Central memory CD8-positive, alpha-beta T cell (primary cell): ENCODE data around the gene TRIM40.

Experiments
- ATAC-seq: fragments of 150-1000 bp; cut with Tn5 transposase; replicated peaks from 2 replicates; pipeline ENCODE4 v1.10.0; 2022; ENCODE audit warnings: mild to moderate bottlenecking, moderate FRiP score, moderate number of reproducible peaks; ENCODE audit not compliant: poor library complexity, severe bottlenecking; ENCODE audit errors: extremely low read depth
- DNase-seq, 2 donors: peaks; one replicate each; pipeline ENCODE4 v3.0.0; 2021; ENCODE audit warnings: low spot score in 2 of 2
- H3K27ac Mint-ChIP-seq: one replicate; pipeline ENCODE4 v1.8.0; 2022; ENCODE audit warnings: low read depth, mild to moderate bottlenecking, moderate library complexity, mixed read lengths
- H3K27me3 Mint-ChIP-seq: one replicate; pipeline ENCODE4 v1.8.0; 2022; ENCODE audit warnings: mixed read lengths
- H3K36me3 Mint-ChIP-seq: one replicate; pipeline ENCODE4 v1.8.0; 2022; ENCODE audit warnings: mild to moderate bottlenecking, moderate library complexity, mixed read lengths; ENCODE audit not compliant: insufficient read depth
- H3K4me1 Mint-ChIP-seq: one replicate; pipeline ENCODE4 v1.8.0; 2022; ENCODE audit warnings: mixed read lengths
- H3K4me3 Mint-ChIP-seq: one replicate; pipeline ENCODE4 v1.8.0; 2022; ENCODE audit warnings: mild to moderate bottlenecking, moderate library complexity, mixed read lengths
- H3K9me3 Mint-ChIP-seq: one replicate; pipeline ENCODE4 v1.8.0; 2022; ENCODE audit warnings: mixed read lengths

The TRIM40 gene, protein sequence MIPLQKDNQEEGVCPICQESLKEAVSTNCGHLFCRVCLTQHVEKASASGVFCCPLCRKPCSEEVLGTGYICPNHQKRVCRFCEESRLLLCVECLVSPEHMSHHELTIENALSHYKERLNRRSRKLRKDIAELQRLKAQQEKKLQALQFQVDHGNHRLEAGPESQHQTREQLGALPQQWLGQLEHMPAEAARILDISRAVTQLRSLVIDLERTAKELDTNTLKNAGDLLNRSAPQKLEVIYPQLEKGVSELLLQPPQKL

DNA sequence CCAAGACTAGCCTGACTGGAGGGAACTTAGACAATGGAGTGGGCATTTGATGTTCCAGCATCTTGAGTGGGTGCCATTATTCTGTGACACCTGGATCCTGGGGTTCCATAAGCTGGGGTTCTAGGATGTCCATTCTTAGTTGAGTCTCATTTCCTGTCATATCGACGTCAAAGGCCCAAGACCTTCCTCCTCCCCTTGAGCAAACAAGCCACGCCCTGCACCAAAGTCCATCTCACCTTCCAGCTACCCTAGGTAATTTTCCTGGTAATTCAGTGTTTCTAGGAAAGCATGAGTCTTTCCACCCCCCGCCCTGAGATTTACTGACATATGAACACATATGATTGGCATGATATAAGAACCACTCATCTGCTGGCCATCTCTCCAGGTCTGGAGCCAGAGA, at the start of gene TRIM40:
TSS of gene TRIM40 (plus strand) at position 384 of the 400 bp plus-strand sequence. CDS start 897 bp downstream, outside the sequence.
- peaks cover 2% of the 10 kb centered on the region for H3K36me3 Mint-ChIP-seq
- peaks cover 51% of the 10 kb centered on the region for H3K27me3 Mint-ChIP-seq
- H3K4me3 Mint-ChIP-seq: no peak within 1 kb of the TSS
- no peaks in the 10 kb centered on the region for H3K9me3 Mint-ChIP-seq
- no peak for DNase-seq
- peaks cover 4% of the 10 kb centered on the region for H3K4me1 Mint-ChIP-seq
- H3K27ac Mint-ChIP-seq: no peak within 1 kb of the TSS
- no peak for ATAC-seq

DNA sequence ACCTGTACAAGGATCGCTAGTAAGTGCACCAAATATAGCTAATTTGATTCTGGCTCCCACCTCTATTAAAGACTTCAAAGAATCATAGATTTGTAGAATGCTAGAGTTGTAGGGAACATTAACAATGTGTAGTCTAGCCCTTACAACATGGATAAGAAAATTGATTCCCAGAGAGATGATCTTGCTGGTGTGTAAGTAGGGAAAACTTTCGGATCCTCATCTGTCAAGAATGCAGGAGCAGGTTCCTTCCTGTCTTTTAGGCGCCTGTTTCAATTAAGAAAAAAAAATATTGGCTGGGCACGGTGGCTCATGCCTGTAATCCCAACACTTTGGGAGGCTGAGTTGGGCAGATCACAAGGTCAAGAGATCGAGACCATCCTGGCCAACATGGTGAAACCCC, 48.1 kb upstream of the TRIM40 start:
- Mint-ChIP-seq H3K4me3 (no peak overlapping the region), H3K27ac (no peak overlapping the region), H3K4me1 (no peaks in the 10 kb centered on the region), H3K36me3 (no peaks in the 10 kb centered on the region), H3K27me3 (peaks cover 66% of the 10 kb centered on the region), H3K9me3 (no peaks in the 10 kb centered on the region)
- DNase-seq: no peak
- ATAC-seq: no peak

DNA sequence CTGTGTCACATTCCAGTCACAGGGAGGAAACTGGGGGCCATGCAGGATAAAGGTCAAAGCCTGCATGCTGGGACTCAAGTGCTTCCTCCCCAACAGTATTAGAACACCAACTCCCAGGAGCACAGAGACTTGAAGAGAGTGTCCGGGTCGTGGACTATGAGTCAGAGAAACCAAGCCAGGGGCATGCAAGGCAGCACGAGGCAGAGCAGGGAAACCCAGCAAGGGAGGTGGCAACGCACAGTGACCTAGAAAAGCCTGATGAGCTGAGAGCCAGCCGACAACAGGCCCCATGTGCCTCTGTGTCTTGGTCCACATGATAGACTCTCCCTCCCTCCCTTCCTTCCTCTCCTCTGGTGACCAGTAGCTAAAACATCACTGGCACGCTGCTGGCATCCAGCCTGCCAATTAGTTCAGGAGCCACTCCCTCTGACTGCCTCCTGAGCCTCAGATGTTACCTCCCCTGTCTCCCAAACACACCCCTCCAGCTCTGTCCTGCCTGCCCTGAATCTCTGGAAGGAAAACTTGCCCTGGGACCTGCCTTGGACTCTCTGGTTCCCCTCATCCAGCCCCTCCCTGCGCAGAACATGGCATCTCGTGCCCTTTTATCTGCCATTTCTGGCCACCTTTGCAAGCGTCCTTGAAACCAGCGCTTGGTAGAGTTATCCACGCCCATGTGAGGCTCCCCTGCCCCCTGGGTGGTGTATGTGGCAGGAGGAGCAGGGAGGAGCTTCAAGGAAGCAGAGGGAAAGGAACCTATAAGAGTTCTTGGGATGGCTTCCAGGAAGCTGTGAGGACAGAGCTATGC, 44.2 kb upstream of the TRIM40 start:
- H3K4me1 Mint-ChIP-seq: no peaks in the 10 kb centered on the region
- no peaks in the 10 kb centered on the region for H3K36me3 Mint-ChIP-seq
- no peak for ATAC-seq
- H3K27ac Mint-ChIP-seq: no peak overlapping the region
- no peaks in the 10 kb centered on the region for H3K9me3 Mint-ChIP-seq
- no peak for DNase-seq
- no peak overlapping the region for H3K4me3 Mint-ChIP-seq
- H3K27me3 Mint-ChIP-seq: peaks cover 93% of the 10 kb centered on the region

DNA sequence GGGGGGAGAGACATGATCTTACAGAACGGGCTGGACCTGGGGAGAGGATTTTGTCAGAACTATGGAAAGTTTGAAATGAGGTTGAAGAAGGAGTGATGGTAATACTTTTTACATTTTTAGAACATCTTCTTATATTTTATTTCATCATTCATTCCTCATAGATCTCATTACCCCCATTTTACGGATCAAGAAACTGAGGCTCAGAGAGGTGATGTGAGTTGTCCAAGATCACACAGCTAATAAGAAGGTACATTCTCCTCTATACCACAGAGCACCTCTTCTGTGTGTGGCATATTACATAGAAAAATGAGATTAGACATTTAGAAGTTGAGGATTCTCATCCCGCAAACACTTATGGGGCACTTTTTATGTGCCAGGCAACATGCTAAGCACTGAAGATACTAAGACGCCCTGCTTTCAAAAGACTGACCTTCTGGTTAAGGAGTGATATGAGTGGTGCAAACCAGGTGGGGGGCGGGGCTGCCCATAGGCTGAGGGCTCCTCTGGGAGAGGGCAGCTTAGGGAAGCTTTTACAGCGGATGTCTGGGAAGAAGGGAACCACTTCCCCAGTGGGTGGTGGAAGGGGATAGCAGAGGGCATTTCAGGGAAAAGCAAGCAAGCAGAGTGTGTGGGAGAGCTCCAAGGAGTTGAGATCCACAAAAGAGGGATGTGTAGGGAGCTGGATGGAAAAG, 42.9 kb upstream of the TRIM40 start:
- peaks cover 93% of the 10 kb centered on the region for H3K27me3 Mint-ChIP-seq
- ATAC-seq: no peak
- H3K36me3 Mint-ChIP-seq: no peaks in the 10 kb centered on the region
- no peaks in the 10 kb centered on the region for H3K9me3 Mint-ChIP-seq
- DNase-seq: no peak
- H3K27ac Mint-ChIP-seq: no peak overlapping the region
- no peak overlapping the region for H3K4me3 Mint-ChIP-seq
- H3K4me1 Mint-ChIP-seq: no peaks in the 10 kb centered on the region

DNA sequence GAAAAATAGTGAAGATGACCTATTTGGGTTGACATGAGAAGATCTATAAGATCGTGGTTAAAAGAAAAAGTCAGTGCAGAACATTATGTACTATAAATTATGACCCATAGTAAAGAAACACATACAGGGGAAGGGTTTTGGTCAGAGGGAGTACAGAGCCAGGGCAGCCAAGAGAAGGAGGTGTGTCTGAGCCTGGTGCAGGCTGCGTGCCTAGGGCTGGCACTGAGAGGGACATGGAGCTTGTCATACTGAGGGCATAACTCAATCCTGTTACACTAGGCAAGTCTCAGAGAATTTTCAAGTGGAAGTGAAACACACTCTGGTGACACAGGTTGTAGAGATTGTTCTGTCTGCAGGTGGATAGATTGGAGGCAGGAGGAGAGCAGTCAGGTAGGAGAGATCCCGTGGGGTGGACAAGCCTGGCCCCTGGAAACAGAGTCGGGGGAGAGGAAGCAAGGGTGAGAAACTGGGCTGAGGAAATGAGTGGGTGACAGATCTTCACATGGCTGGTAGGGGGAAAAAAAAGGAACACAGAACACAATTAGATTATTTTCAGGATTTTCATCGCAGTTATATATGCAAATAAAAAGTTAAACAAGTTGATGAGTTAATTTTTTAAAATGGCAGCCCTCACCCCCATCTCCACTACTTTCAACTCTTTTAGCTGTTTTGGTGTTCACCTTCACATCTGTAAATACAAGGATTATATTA, 41.8 kb upstream of the TRIM40 start:
- H3K27ac Mint-ChIP-seq: no peak overlapping the region
- H3K9me3 Mint-ChIP-seq: no peaks in the 10 kb centered on the region
- no peak overlapping the region for H3K4me3 Mint-ChIP-seq
- no peaks in the 10 kb centered on the region for H3K36me3 Mint-ChIP-seq
- H3K27me3 Mint-ChIP-seq: peaks cover 95% of the 10 kb centered on the region
- no peak for DNase-seq
- no peaks in the 10 kb centered on the region for H3K4me1 Mint-ChIP-seq
- no peak for ATAC-seq

DNA sequence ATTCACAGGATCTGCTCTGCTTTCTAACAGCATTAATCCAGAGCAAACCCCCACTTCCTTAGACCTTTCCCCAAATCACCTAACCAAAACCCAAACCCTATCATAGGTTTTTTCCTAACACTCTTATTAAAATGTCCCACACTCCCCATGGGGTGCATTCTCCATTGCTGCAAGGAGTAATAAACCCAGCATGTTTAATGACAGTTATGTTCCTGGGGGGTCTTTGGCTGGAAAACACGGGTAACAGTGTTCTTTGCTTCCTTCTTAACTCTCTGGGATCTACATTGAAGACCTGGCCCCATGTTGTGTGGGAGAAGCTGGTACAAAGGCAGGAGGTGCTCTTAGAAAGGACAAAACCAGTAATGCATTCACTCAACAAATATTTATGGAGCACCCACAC, 39.1 kb upstream of the TRIM40 start:
- no peak overlapping the region for H3K27ac Mint-ChIP-seq
- H3K36me3 Mint-ChIP-seq: no peaks in the 10 kb centered on the region
- H3K27me3 Mint-ChIP-seq: peaks cover 94% of the 10 kb centered on the region
- no peaks in the 10 kb centered on the region for H3K9me3 Mint-ChIP-seq
- ATAC-seq: no peak
- peaks cover 16% of the 10 kb centered on the region for H3K4me1 Mint-ChIP-seq
- no peak for DNase-seq
- no peak overlapping the region for H3K4me3 Mint-ChIP-seq

DNA sequence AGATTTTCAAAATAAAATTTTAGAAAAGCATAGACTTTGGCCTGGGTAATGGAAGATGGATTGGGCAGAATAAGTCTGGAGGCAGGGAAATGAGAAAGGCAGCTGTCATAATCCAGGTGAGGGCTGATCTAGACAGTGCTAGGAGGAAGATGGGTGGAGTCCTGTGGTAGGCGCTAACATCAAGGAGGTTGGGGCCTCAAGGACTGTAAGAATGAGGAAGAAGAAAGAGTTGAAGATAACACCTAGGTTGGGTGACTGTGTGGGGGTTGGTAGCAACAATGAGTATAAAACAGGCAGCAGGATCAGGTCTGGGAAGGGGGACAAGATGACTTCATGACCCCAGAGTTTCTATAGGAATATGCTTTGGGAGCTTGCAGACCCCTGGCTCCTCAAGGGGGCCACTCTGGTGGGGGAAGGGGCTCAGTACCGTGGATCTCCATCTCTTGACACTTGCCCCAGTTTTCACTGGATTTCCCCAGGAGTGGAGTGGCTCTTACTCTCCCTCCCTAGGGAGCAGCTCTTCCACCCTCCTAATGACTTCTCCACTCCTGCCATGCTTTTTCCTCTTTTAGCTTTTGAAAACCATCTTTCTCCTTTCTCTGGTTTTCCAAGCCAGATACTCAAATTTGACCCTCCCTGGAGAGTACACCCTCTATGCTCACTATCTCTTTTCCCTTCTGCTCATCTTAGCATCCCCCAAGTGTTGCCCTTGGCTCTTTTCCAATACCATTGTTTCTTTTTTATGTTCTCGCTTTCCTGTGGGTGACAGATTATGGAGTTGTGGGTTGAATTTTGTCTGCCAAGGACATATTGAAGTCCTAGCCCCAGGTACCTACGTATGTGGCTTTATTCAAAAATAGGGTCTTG, 37.8 kb upstream of the TRIM40 start:
- H3K4me1 Mint-ChIP-seq: peaks cover 25% of the 10 kb centered on the region
- H3K27me3 Mint-ChIP-seq: peaks cover 80% of the 10 kb centered on the region
- H3K27ac Mint-ChIP-seq: no peak overlapping the region
- H3K4me3 Mint-ChIP-seq: no peak overlapping the region
- H3K36me3 Mint-ChIP-seq: no peaks in the 10 kb centered on the region
- H3K9me3 Mint-ChIP-seq: no peaks in the 10 kb centered on the region
- ATAC-seq (peak; percentile 59), DNase-seq (no peak)

DNA sequence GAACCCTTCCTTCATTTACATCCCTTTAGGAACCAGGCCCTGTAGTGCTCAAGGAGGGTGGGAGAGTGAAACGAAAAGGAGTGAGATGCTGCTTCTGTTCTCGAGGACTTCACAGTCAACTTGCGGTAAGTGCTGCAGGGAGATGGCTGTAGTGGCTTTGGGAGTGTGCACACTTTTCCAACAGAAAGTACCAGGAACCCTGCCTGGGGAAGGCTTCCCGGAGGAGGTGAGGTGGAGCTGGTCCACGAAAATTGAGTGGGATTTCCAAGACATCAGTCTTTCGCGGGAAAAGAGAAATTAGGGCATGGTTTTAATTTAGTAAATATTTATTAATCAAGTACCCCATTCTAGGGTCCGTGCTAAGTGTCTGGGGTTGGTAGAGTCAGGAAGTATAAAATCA, 35.8 kb upstream of the TRIM40 start:
- Mint-ChIP-seq H3K4me3 (peak overlapping the region; percentile 44), H3K4me1 (peaks cover 32% of the 10 kb centered on the region), H3K36me3 (no peaks in the 10 kb centered on the region), H3K27me3 (peaks cover 60% of the 10 kb centered on the region), H3K27ac (no peak overlapping the region), H3K9me3 (no peaks in the 10 kb centered on the region)
- ATAC-seq (no peak), DNase-seq (no peak)

DNA sequence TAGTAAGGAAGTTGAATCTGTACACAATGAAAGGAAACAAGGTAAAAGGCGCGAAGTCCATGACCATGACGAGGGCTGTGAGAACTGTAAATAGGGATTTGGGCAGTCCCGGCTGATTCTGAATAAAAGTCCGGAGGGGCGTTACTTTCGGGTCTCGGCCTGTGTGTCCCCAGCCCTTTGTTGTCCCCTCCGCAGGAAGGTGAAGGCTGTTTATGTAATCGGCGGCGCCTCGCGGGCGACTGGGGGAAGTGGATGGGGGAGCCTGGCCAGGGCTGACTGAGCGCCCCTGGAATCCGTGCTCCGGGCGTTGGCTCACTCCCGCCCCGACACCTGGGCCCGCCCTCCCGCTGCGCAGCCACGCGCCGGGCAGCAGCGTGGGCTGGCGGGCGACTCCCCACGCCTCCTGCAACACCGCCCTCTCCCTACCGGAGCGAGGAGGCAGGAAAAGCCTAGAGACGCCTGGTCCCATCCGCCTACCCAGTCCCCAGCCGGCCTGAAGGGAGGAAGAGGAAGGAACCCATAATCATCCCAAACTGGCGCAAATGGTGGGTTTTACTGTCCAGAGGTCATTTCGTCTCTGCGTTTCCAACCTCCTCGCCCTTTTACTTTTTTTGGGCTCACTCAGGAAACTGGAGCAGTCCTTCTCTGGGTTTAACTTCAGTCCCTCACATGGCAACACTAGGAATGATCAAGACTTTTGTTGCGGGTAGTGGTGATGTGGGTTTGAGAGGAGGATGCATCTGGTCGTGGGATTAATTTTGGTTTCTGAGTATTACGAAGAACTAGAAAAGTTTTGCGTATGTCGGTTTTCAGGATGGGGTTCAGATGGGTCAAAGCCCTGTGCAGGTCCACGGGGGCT, 35.1 kb upstream of the TRIM40 start:
- Mint-ChIP-seq H3K9me3 (no peaks in the 10 kb centered on the region), H3K4me1 (peaks cover 32% of the 10 kb centered on the region), H3K27ac (no peak overlapping the region), H3K27me3 (peaks cover 54% of the 10 kb centered on the region), H3K4me3 (peak overlapping the region; percentile 74), H3K36me3 (no peaks in the 10 kb centered on the region)
- no peak for ATAC-seq
- DNase-seq: no peak

DNA sequence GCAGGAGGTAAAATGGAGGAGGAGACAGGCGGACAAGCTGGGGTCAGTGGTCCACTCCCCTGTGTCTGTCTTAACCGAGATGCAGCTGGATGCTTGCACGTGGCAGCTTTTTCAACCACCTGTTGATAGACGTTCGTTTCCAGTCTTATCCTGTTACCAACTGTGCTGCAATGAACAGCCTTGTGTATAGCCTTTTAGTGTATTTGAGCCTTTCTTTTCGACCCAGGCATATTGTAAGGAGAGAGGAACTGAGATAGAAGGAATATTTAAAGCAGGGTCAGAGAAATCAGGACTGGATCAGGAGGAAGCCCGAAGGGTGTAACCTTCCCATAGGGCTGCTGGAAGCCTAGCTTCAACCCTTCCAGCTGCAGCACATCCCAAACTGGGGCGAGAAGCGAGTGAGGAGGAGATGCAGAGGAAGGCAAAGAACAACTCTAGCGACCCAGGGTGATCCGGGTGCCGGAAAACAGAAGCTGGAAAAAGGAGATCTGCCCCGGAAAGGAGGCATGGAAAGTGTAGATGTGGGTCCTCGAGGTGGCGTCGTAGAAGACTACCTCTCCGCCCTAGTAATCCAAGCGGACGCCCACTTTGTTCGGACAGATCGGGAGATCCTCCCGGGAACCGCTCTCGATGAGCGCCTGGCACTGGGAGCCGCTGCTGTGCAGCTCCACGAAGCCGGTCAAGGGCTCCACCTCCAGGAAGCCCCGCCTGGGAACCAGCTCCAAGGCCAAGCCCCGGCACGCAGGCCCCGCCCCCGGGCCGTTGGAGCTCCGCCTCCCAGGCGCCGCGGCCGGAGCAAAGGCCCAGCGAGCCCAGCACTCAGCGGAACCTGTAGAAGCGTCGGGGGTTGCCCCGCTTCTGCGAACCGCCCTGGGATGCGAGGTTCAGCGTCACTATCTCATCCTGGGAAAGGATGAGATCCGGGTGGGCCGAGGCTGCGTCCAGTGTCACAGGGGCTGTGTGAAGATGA, 34.2 kb upstream of the TRIM40 start:
- Mint-ChIP-seq H3K27me3 (peaks cover 57% of the 10 kb centered on the region), H3K9me3 (no peaks in the 10 kb centered on the region), H3K4me1 (peaks cover 32% of the 10 kb centered on the region), H3K36me3 (no peaks in the 10 kb centered on the region), H3K4me3 (peak overlapping the region; percentile 74), H3K27ac (peak overlapping the region; percentile 16)
- DNase-seq (no peak), ATAC-seq (no peak)
